Loucy (cell line): ENCODE results near the gene SYNM.

Source experiments
- H2AFZ ChIP-seq: fragments of 200-600 bp; sonication (generic); 2 replicates; pipeline ENCODE4 v1.6.0; 2016; ENCODE audit warnings: antibody characterized with exemption, mild to moderate bottlenecking, low read length, moderate library complexity
- H3F3A ChIP-seq: fragments of 200-600 bp; 2 replicates; pipeline ENCODE4 v1.6.0; 2016; ENCODE audit warnings: antibody characterized with exemption, low read depth, mild to moderate bottlenecking
- H3K27me3 ChIP-seq: fragments of 200-600 bp; sonication (generic); 2 replicates; pipeline ENCODE4 v1.6.1; 2014; ENCODE audit warnings: low read length, mild to moderate bottlenecking; ENCODE audit not compliant: insufficient read depth, poor library complexity, severe bottlenecking
- H3K36me3 ChIP-seq: fragments of 200-600 bp; sonication (generic); 2 replicates; pipeline ENCODE4 v1.6.1; 2016; ENCODE audit warnings: low read length; ENCODE audit not compliant: insufficient read depth
- H3K4me1 ChIP-seq: fragments of 200-600 bp; sonication (generic); 2 replicates; pipeline ENCODE4 v1.5.1; 2014; ENCODE audit warnings: low read length, mild to moderate bottlenecking; ENCODE audit not compliant: insufficient read depth, poor library complexity, severe bottlenecking
- H3K4me2 ChIP-seq: fragments of 200-600 bp; sonication (generic); 2 replicates; pipeline ENCODE4 v1.6.0; 2014; ENCODE audit warnings: antibody characterized with exemption, low read length, low read depth, mild to moderate bottlenecking; ENCODE audit not compliant: poor library complexity, severe bottlenecking
- H3K4me3 ChIP-seq: fragments of 200-600 bp; sonication (generic); 2 replicates; pipeline ENCODE4 v1.5.1; 2014; ENCODE audit warnings: low read length, mild to moderate bottlenecking, mixed read lengths; ENCODE audit not compliant: poor library complexity, severe bottlenecking
- H3K79me2 ChIP-seq: fragments of 200-600 bp; sonication (generic); 2 replicates; pipeline ENCODE4 v1.6.1; 2014; ENCODE audit warnings: low read length; ENCODE audit not compliant: insufficient read depth
- H3K9ac ChIP-seq: fragments of 200-600 bp; sonication (generic); 2 replicates; pipeline ENCODE4 v1.6.0; 2014; ENCODE audit warnings: mild to moderate bottlenecking, low read depth, low read length, moderate library complexity; ENCODE audit not compliant: poor library complexity, severe bottlenecking
- H3K9me2 ChIP-seq: fragments of 200-600 bp; sonication (generic); replicated peaks from 2 replicates; pipeline ENCODE4 v1.6.1; 2016; ENCODE audit warnings: low read depth, low read length, mixed read lengths
- H3K9me3 ChIP-seq: fragments of 200-600 bp; sonication (generic); 2 replicates; pipeline ENCODE4 v1.6.1; 2014; ENCODE audit warnings: mild to moderate bottlenecking, antibody characterized with exemption, low read length, low read depth; ENCODE audit not compliant: insufficient read depth
- H4K20me1 ChIP-seq: fragments of 200-600 bp; sonication (generic); 2 replicates; pipeline ENCODE4 v1.6.0; 2014; ENCODE audit warnings: antibody characterized with exemption, low read length, mild to moderate bottlenecking; ENCODE audit not compliant: insufficient read depth, poor library complexity, severe bottlenecking
- EZH2phosphoT487 ChIP-seq: fragments of 200-600 bp; IDR thresholded peaks from 2 replicates; pipeline ENCODE4 v1.6.1; 2018; ENCODE audit warnings: antibody characterized with exemption, mild to moderate bottlenecking, moderate library complexity, borderline replicate concordance
- TF ChIP-seq, protein P1 (sequence below): fragments of 200-600 bp; sonication (generic); conservative IDR thresholded peaks from 2 replicates; pipeline ENCODE4 v1.5.1; 2014; ENCODE audit warnings: mild to moderate bottlenecking, antibody characterized with exemption, low read length

The SYNM gene

GRCh38 chr15:99087405-99087943 lies 17.4 kb upstream of the SYNM start:
- Histone ChIP-seq H3K9ac (no peak overlapping the region), H3K4me3 (no peak overlapping the region), H4K20me1 (no peaks in the 10 kb centered on the region), H2AFZ (no peak overlapping the region), H3K9me3 (no peaks in the 10 kb centered on the region), H3K36me3 (no peaks in the 10 kb centered on the region), H3K4me2 (no peak overlapping the region), H3K4me1 (no peaks in the 10 kb centered on the region), H3K9me2 (no peaks in the 10 kb centered on the region), H3K79me2 (no peaks in the 10 kb centered on the region), H3K27me3 (no peaks in the 10 kb centered on the region), H3F3A (no peaks in the 10 kb centered on the region)
- TF ChIP-seq, protein P1, sequence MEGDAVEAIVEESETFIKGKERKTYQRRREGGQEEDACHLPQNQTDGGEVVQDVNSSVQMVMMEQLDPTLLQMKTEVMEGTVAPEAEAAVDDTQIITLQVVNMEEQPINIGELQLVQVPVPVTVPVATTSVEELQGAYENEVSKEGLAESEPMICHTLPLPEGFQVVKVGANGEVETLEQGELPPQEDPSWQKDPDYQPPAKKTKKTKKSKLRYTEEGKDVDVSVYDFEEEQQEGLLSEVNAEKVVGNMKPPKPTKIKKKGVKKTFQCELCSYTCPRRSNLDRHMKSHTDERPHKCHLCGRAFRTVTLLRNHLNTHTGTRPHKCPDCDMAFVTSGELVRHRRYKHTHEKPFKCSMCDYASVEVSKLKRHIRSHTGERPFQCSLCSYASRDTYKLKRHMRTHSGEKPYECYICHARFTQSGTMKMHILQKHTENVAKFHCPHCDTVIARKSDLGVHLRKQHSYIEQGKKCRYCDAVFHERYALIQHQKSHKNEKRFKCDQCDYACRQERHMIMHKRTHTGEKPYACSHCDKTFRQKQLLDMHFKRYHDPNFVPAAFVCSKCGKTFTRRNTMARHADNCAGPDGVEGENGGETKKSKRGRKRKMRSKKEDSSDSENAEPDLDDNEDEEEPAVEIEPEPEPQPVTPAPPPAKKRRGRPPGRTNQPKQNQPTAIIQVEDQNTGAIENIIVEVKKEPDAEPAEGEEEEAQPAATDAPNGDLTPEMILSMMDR: no peak
- TF ChIP-seq EZH2phosphoT487: no peak

DNA sequence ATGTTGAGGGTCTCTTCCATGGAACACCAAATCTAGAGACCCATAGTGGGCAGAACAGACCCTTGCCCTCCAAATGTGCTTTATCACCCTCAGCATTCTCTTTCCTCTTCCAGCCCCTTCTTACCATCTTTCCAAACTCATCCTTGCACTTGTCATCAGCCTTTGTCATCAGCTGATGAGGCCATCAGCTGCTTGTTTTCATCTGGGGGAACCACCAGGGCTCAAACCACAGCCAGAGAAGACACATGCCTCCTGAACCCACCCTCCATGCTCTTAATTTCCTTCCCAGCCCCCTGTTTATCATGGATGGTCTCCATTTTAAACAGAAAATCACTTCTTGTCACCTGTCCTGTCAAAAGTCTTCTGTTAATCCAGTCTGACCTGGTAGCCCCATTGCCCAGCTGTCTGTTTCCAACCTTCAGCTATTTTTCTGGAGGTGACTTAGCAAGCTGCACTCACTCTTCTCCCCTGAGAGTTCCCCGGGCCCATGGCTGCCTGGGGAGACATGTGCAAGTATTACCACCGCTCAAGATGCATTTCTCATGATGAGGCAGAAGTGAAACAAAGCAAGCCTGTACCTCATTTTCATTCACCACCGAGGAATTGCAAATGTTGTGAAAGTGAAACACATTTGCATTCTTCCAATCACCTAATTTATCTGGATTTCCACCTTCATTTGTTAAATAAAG lies 14.7 kb upstream of the SYNM start:
- no peaks in the 10 kb centered on the region for H3K27me3 ChIP-seq

DNA sequence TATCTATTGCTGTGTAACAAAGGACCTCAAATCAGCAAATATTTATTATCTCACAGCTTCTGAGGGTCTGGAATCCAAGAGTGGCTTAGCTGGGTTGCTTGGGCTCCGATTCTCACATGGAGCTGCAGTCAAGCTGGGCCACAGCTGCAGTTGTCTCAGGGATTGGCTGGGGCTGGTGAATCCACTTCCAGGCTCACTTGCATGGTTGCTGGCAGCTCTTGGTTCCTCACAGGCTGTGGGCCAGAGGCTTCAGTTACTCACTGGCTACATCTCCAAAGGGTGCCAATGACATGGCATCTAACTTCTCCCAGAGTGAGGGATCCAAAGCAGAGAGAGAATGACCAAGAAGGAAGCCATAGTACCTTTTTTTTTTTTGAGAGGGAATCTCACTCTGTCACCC lies 13.9 kb upstream of the SYNM start:
- H4K20me1 ChIP-seq: no peaks in the 10 kb centered on the region
- no peak overlapping the region for H2AFZ ChIP-seq
- no peaks in the 10 kb centered on the region for H3K4me1 ChIP-seq
- H3K4me2 ChIP-seq: no peak overlapping the region
- H3K9ac ChIP-seq: no peak overlapping the region
- no peaks in the 10 kb centered on the region for H3K79me2 ChIP-seq
- no peak overlapping the region for H3K4me3 ChIP-seq
- H3K9me3 ChIP-seq: no peaks in the 10 kb centered on the region
- no peaks in the 10 kb centered on the region for H3K9me2 ChIP-seq
- H3F3A ChIP-seq: no peaks in the 10 kb centered on the region
- TF ChIP-seq EZH2phosphoT487: no peak
- TF ChIP-seq, protein P1: no peak
- H3K27me3 ChIP-seq: no peaks in the 10 kb centered on the region
- no peaks in the 10 kb centered on the region for H3K36me3 ChIP-seq

More for the DNA sequence above, 14.7 kb upstream of the SYNM start:
- H3K4me2 ChIP-seq: no peak overlapping the region
- H3K4me3 ChIP-seq: no peak overlapping the region
- H3F3A ChIP-seq: no peaks in the 10 kb centered on the region
- no peaks in the 10 kb centered on the region for H3K79me2 ChIP-seq
- no peaks in the 10 kb centered on the region for H3K4me1 ChIP-seq
- H2AFZ ChIP-seq: no peak overlapping the region
- H3K36me3 ChIP-seq: no peaks in the 10 kb centered on the region
- H3K9me2 ChIP-seq: no peaks in the 10 kb centered on the region
- TF ChIP-seq, protein P1: no peak
- TF ChIP-seq EZH2phosphoT487: no peak
- no peak overlapping the region for H3K9ac ChIP-seq
- H3K9me3 ChIP-seq: no peaks in the 10 kb centered on the region
- H4K20me1 ChIP-seq: no peaks in the 10 kb centered on the region
